ENCODE results near the gene VIT.
A peak's percentile ranks its signal among the peaks of the same experiment; 100 is the strongest.

Gene VIT, protein sequence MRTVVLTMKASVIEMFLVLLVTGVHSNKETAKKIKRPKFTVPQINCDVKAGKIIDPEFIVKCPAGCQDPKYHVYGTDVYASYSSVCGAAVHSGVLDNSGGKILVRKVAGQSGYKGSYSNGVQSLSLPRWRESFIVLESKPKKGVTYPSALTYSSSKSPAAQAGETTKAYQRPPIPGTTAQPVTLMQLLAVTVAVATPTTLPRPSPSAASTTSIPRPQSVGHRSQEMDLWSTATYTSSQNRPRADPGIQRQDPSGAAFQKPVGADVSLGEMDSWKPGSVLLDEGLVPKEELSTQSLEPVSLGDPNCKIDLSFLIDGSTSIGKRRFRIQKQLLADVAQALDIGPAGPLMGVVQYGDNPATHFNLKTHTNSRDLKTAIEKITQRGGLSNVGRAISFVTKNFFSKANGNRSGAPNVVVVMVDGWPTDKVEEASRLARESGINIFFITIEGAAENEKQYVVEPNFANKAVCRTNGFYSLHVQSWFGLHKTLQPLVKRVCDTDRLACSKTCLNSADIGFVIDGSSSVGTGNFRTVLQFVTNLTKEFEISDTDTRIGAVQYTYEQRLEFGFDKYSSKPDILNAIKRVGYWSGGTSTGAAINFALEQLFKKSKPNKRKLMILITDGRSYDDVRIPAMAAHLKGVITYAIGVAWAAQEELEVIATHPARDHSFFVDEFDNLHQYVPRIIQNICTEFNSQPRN

DNA sequence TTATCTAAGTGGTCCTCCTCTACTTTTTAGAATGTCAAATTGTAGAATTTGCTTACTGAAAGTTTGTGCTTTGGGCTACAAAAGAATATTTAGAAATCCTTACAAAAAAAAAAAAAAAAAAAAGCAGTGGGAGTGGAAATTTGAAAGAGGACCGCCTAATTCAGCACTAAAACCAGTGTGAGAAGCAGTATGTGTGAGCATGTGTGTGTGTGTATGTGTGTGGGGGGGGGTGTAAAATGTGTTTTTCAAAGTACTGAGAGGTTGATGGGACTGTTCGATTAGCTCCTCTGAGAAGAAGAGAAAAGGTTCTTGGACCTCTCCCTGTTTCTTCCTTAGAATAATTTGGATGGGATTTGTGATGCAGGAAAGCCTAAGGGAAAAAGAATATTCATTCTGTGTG lies at the start of gene VIT:
Gene VIT, plus strand, starts transcription at position 175 of the 400 bp plus-strand sequence. CDS start 19,664 bp downstream, outside the sequence.
- ATAC-seq (ENCODE audit: low read depth) = no peak
- H3K36me3 Mint-ChIP-seq = no peaks in the 10 kb centered on the region
- peaks cover 2% of the 10 kb centered on the region for H3K27me3 Mint-ChIP-seq
- H3K4me1 Mint-ChIP-seq = no peaks in the 10 kb centered on the region
- H3K27ac Mint-ChIP-seq = no peak within 1 kb of the TSS
- H3K4me3 Mint-ChIP-seq = no peak within 1 kb of the TSS
- no peaks in the 10 kb centered on the region for H3K9me3 Mint-ChIP-seq
- DNase-seq (ENCODE audit: low spot score in 2 of 2) = no peak

DNA sequence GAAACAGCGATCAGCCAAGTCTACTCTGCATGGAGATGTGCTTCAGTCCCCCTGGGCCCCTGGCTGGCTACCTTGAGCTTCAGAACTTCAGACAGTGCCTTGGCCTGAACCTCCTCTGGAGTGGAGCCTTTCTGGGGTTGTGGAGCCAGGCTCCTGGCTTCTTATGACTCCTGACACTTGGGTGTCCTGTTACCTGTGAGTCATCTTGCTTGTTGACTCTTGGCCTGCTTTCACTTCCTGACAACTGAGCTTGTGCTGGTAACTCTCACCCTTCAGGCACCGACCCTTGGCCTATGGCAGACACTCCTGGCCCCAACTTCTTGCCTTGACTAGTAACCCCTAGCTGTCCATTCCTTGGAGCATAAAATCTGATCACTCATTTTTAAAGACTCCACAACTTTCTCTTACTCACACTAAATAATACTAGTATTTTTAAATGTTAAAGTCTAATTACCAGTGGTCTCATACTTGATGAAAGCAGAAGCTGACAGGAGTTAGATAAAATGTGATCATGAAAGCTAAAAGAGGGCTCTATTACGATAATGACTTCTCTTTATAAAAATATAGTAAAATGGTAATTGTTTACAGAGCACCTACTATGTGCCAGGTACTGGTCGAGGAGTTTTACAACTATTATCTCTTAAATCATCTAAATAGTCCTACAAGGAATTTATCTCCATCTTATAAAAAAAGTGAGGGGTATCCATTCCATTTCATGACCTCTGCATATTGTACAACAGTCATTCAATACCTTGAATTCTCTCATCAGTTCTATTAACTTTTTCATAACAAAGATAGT lies 46.3 kb upstream of the VIT start:
- H3K27me3 Mint-ChIP-seq = peaks cover 5% of the 10 kb centered on the region
- DNase-seq (ENCODE audit: low spot score in 2 of 2) (no peak), ATAC-seq (ENCODE audit: low read depth) (no peak)
- no peaks in the 10 kb centered on the region for H3K36me3 Mint-ChIP-seq
- H3K4me3 Mint-ChIP-seq = no peak overlapping the region
- H3K27ac Mint-ChIP-seq = no peak overlapping the region
- H3K9me3 Mint-ChIP-seq = no peaks in the 10 kb centered on the region
- H3K4me1 Mint-ChIP-seq = no peaks in the 10 kb centered on the region

DNA sequence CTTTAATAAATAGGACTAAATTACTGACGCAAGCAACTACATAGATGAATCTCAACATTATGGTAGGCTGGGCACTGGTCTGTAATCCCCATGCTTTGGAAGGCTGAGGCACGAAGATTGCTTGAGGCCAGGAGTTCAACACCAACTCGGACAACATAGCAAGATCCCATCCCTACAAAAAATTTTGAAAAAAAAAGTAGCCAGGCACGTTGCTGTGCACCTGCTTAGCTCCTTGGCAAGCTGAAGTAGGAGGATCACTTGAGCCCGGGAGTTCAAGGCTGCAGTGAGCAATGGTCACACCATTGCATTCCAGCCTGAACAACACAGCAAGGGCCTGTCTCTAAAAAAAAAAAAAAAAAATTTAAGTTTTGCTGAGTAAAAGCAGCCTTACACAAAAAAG lies 43.4 kb upstream of the VIT start:
- DNase-seq (ENCODE audit: low spot score in 2 of 2) = no peak
- H3K4me3 Mint-ChIP-seq = no peak overlapping the region
- no peaks in the 10 kb centered on the region for H3K36me3 Mint-ChIP-seq
- H3K27ac Mint-ChIP-seq = no peak overlapping the region
- ATAC-seq (ENCODE audit: low read depth) = no peak
- no peaks in the 10 kb centered on the region for H3K9me3 Mint-ChIP-seq
- no peaks in the 10 kb centered on the region for H3K4me1 Mint-ChIP-seq
- H3K27me3 Mint-ChIP-seq = peaks cover 4% of the 10 kb centered on the region

GRCh38 chr2:36653967-36654694 lies 42.4 kb upstream of the VIT start:
- Mint-ChIP-seq H3K36me3 (no peaks in the 10 kb centered on the region), H3K4me1 (no peaks in the 10 kb centered on the region), H3K27me3 (peaks cover 4% of the 10 kb centered on the region), H3K4me3 (no peak overlapping the region), H3K27ac (no peak overlapping the region), H3K9me3 (no peaks in the 10 kb centered on the region)
- ATAC-seq (ENCODE audit: low read depth) = no peak
- DNase-seq (ENCODE audit: low spot score in 2 of 2) = no peak

DNA sequence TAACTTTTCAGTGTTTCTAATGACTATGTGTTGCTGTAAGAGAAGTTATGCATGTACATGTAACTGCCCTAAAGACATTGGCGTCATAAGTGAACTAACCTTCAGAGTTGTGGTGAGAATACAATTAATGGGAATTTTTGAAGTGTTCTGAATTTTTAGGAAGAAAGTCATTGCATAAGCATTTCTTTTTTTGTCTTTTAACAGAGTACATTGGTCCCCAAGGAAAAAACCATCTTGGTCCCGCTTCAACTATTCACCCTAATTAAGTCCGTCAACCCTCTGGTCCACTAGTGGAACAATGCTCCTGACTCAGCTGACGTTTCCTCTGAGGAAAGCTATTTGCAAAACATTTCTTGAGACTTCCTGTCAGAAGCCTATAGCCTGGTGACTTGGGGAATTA lies 41.1 kb upstream of the VIT start:
- no peak for ATAC-seq (ENCODE audit: low read depth)
- Mint-ChIP-seq H3K27me3 (peaks cover 2% of the 10 kb centered on the region), H3K27ac (no peak overlapping the region), H3K36me3 (no peaks in the 10 kb centered on the region), H3K4me1 (no peaks in the 10 kb centered on the region), H3K9me3 (no peaks in the 10 kb centered on the region), H3K4me3 (no peak overlapping the region)
- no peak for DNase-seq (ENCODE audit: low spot score in 2 of 2)

GRCh38 chr2:36657703-36658102 lies 38.8 kb upstream of the VIT start:
- no peak for DNase-seq (ENCODE audit: low spot score in 2 of 2)
- Mint-ChIP-seq H3K4me3 (no peak overlapping the region), H3K27ac (no peak overlapping the region), H3K36me3 (no peaks in the 10 kb centered on the region), H3K27me3 (no peaks in the 10 kb centered on the region), H3K9me3 (no peaks in the 10 kb centered on the region), H3K4me1 (no peaks in the 10 kb centered on the region)
- no peak for ATAC-seq (ENCODE audit: low read depth)

DNA sequence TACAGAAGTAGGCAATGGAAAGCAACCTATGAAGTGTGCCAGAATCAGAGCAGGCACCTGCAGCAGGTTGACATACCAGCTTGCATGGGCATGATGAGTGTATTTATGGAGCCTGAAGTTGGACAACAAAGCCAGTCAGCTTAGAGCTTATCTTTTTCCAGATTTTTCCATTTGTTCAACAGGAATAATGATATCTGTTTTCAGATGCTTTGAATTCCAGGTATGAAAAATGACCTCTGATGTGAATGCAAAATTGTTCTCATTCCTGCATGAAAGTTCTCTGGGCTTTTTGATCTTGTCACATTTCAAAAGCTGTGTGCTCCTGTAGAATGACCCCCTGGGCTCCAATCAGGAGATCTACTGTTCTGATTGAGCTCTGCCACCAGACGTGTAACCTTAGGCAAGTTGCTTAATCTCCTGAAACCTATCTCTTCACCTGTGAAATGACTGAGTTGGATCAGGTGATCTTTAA lies 38.2 kb upstream of the VIT start:
- H3K4me1 Mint-ChIP-seq = no peaks in the 10 kb centered on the region
- DNase-seq (ENCODE audit: low spot score in 2 of 2) = no peak
- H3K4me3 Mint-ChIP-seq = no peak overlapping the region
- ATAC-seq (ENCODE audit: low read depth) = no peak
- no peaks in the 10 kb centered on the region for H3K36me3 Mint-ChIP-seq
- no peaks in the 10 kb centered on the region for H3K9me3 Mint-ChIP-seq
- H3K27me3 Mint-ChIP-seq = no peaks in the 10 kb centered on the region
- H3K27ac Mint-ChIP-seq = no peak overlapping the region

GRCh38 chr2:36659218-36659617 lies 37.3 kb upstream of the VIT start:
- Mint-ChIP-seq H3K36me3 (no peaks in the 10 kb centered on the region), H3K4me1 (no peaks in the 10 kb centered on the region), H3K27ac (no peak overlapping the region), H3K27me3 (no peaks in the 10 kb centered on the region), H3K4me3 (no peak overlapping the region), H3K9me3 (no peaks in the 10 kb centered on the region)
- ATAC-seq (ENCODE audit: low read depth) (no peak), DNase-seq (ENCODE audit: low spot score in 2 of 2) (no peak)

- no peaks in the 10 kb centered on the region for H3K9me3 Mint-ChIP-seq
- ATAC-seq (ENCODE audit: low read depth) (no peak), DNase-seq (ENCODE audit: low spot score in 2 of 2) (no peak)
- H3K27me3 Mint-ChIP-seq = no peaks in the 10 kb centered on the region
- no peaks in the 10 kb centered on the region for H3K36me3 Mint-ChIP-seq
- no peak overlapping the region for H3K27ac Mint-ChIP-seq
- no peaks in the 10 kb centered on the region for H3K4me1 Mint-ChIP-seq
- H3K4me3 Mint-ChIP-seq = no peak overlapping the region
Observed at GRCh38 chr2:36659872-36660312, 36.6 kb upstream of the VIT start.

DNA sequence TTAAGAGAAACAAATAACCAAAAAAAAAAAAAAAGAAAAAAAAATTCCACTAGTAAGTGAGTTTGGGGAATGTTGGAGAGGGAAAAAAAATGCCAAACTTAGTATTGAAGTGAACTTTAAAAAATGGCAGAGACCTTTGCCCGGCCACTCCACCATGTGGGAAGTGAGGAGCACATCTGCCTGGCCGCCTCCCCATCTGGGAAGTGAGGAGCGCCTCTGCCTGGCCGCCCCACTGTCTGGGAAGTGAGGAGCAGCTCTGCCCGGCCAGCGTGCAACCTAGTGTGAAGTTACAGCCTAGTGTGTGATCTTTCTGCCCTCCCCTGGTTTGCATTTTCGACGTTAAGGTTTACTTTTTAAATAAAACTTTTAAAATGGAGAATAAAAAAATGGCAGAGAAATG lies 33.9 kb upstream of the VIT start:
- ATAC-seq (ENCODE audit: low read depth) = no peak
- no peaks in the 10 kb centered on the region for H3K9me3 Mint-ChIP-seq
- DNase-seq (ENCODE audit: low spot score in 2 of 2) = no peak
- H3K27me3 Mint-ChIP-seq = peaks cover 3% of the 10 kb centered on the region
- H3K4me3 Mint-ChIP-seq = no peak overlapping the region
- H3K36me3 Mint-ChIP-seq = no peaks in the 10 kb centered on the region
- H3K27ac Mint-ChIP-seq = no peak overlapping the region
- no peaks in the 10 kb centered on the region for H3K4me1 Mint-ChIP-seq

DNA sequence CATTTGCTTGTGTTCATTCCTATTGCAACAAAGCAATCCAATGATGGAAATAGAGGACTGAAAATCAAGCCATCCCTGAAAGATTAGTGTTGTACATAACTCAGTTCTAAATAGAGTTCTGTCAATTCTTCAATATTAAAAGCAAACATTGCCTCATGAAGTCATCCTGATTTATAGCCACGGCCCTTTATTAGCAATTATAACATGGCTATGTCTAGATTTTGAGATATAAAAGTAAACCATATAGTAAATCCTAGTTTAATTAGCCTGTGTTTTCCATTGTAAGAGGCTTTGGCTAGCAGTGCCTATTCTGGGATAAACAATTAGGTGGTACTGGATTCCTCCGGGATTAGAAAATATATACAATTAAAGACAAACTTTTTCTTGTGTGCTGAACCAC lies 33.2 kb upstream of the VIT start:
- H3K27me3 Mint-ChIP-seq = peaks cover 7% of the 10 kb centered on the region
- H3K36me3 Mint-ChIP-seq = no peaks in the 10 kb centered on the region
- no peak overlapping the region for H3K4me3 Mint-ChIP-seq
- H3K4me1 Mint-ChIP-seq = no peaks in the 10 kb centered on the region
- DNase-seq (ENCODE audit: low spot score in 2 of 2) (no peak), ATAC-seq (ENCODE audit: low read depth) (no peak)
- no peak overlapping the region for H3K27ac Mint-ChIP-seq
- H3K9me3 Mint-ChIP-seq = no peaks in the 10 kb centered on the region

- Mint-ChIP-seq H3K4me3 (no peak overlapping the region), H3K36me3 (no peaks in the 10 kb centered on the region), H3K27ac (no peak overlapping the region), H3K27me3 (peaks cover 9% of the 10 kb centered on the region), H3K9me3 (no peaks in the 10 kb centered on the region), H3K4me1 (no peaks in the 10 kb centered on the region)
- peak in 1 of 2 donors; percentile 19 for DNase-seq (ENCODE audit: low spot score in 2 of 2)
- ATAC-seq (ENCODE audit: low read depth) = peak; percentile 43
Observed at GRCh38 chr2:36663851-36664695, 32.4 kb upstream of the VIT start.

GRCh38 chr2:36664696-36665076 lies 31.8 kb upstream of the VIT start:
- Mint-ChIP-seq H3K4me1 (no peaks in the 10 kb centered on the region), H3K27ac (no peak overlapping the region), H3K4me3 (no peak overlapping the region), H3K9me3 (no peaks in the 10 kb centered on the region), H3K36me3 (no peaks in the 10 kb centered on the region), H3K27me3 (peaks cover 9% of the 10 kb centered on the region)
- no peak for ATAC-seq (ENCODE audit: low read depth)
- no peak for DNase-seq (ENCODE audit: low spot score in 2 of 2)

All from memory B cell (primary cell).